Hepatocyte (in vitro differentiated cells): ENCODE data around the gene RAP2B. TPM values are rescaled to one million over a fixed set of nuclear protein-coding genes. Genes with fewer than 3 reads are reported as not detected.
A peak's percentile ranks its signal among the peaks of the same experiment; 100 is the strongest.

Source experiments
- DNase-seq: peaks from one replicate; pipeline ENCODE4 v3.0.0-alpha.2; 2016; ENCODE audit warnings: low spot score
- H2AFZ ChIP-seq: fragments of 200-600 bp; sonication (generic); 2 replicates; pipeline ENCODE4 v1.6.0; 2016; ENCODE audit warnings: antibody characterized with exemption, mild to moderate bottlenecking
- H3K27ac ChIP-seq: fragments of 200-600 bp; sonication (generic); 2 replicates; pipeline ENCODE4 v1.5.1; 2016; ENCODE audit warnings: mild to moderate bottlenecking
- H3K27me3 ChIP-seq: fragments of 200-600 bp; sonication (generic); 2 replicates; pipeline ENCODE4 v1.6.1; 2016
- H3K36me3 ChIP-seq: fragments of 200-600 bp; sonication (generic); replicated peaks from 2 replicates; pipeline ENCODE4 v1.5.1; 2016; ENCODE audit warnings: low read depth; ENCODE audit not compliant: insufficient read depth
- H3K4me1 ChIP-seq: fragments of 200-600 bp; sonication (generic); 2 replicates; pipeline ENCODE4 v1.5.1; 2016; ENCODE audit warnings: mild to moderate bottlenecking, moderate library complexity; ENCODE audit not compliant: insufficient read depth
- H3K4me2 ChIP-seq: fragments of 200-600 bp; sonication (generic); 2 replicates; pipeline ENCODE4 v1.6.0; 2016
- H3K4me3 ChIP-seq: fragments of 200-600 bp; sonication (generic); 2 replicates; pipeline ENCODE4 v1.5.1; 2016; ENCODE audit warnings: mild to moderate bottlenecking
- H3K79me2 ChIP-seq: fragments of 200-600 bp; sonication (generic); 2 replicates; pipeline ENCODE4 v1.6.0; 2017; ENCODE audit warnings: mild to moderate bottlenecking
- H3K9me2 ChIP-seq: fragments of 200-600 bp; sonication (generic); replicated peaks from 2 replicates; pipeline ENCODE4 v1.6.0; 2017; ENCODE audit warnings: mild to moderate bottlenecking; ENCODE audit not compliant: insufficient read depth
- H3K9me3 ChIP-seq: fragments of 200-600 bp; sonication (generic); 2 replicates; pipeline ENCODE4 v1.5.1; 2016; ENCODE audit warnings: low read depth, mild to moderate bottlenecking
- H4K20me1 ChIP-seq: fragments of 200-600 bp; sonication (generic); 2 replicates; pipeline ENCODE4 v1.6.0; 2016; ENCODE audit warnings: mild to moderate bottlenecking; ENCODE audit not compliant: insufficient read depth, poor library complexity, severe bottlenecking
- EZH2 ChIP-seq: fragments of 200-600 bp; sonication (generic); IDR thresholded peaks from 2 replicates; pipeline ENCODE4 v1.6.1; 2016; ENCODE audit warnings: antibody characterized with exemption, mild to moderate bottlenecking, borderline replicate concordance
- EZH2phosphoT487 ChIP-seq: fragments of 200-600 bp; sonication (generic); IDR thresholded peaks from one replicate; pipeline ENCODE4 v1.6.1; 2018; ENCODE audit warnings: antibody characterized with exemption, mild to moderate bottlenecking, low read depth, moderate library complexity; ENCODE audit not compliant: unreplicated experiment, severe bottlenecking
- WGBS: methylation state at CpG from one replicate; pipeline ENCODE4 v1.1.6; 2016; ENCODE audit warnings: low lambda C conversion rate; ENCODE audit errors: missing lambda C conversion rate; 5-methylcytosine and 5-hydroxymethylcytosine counted together
- polyA plus RNA-seq: library from polyadenylated mRNA; unstranded; fragments of >200 nt; fragmentation: Nextera tagmentation; extraction: Ambion mirVana; gene quantifications from 2 replicates; pipeline ENCODE4 v1.2.1, GENCODE V29; 2016
- total RNA-seq: library from RNA; depleted of rRNA; stranded (reverse); fragments of >200 nt; gene quantifications from 2 replicates; pipeline ENCODE4 v1.2.3, GENCODE V29; 2014
- TF ChIP-seq, protein P1 (sequence below): fragments of 200-600 bp; sonication (generic); IDR thresholded peaks from 2 replicates; pipeline ENCODE4 v1.5.1; 2016; ENCODE audit warnings: antibody characterized with exemption, mild to moderate bottlenecking; ENCODE audit not compliant: poor library complexity

The RAP2B gene
- total and polyA plus RNA-seq, 2 experiments from 2014 or later = 11.5 to 20.0 TPM

GRCh38 chr3:153161138-153161713 lies 800 bp upstream of the RAP2B start:
- Histone ChIP-seq H2AFZ (peak overlapping the region; percentile 64), H4K20me1 (peaks cover 29% of the 10 kb centered on the region), H3K4me1 (peaks cover 34% of the 10 kb centered on the region), H3K79me2 (peaks cover 40% of the 10 kb centered on the region), H3K9me3 (no peaks in the 10 kb centered on the region), H3K9me2 (no peaks in the 10 kb centered on the region), H3K27ac (peak overlapping the region; percentile 95), H3K36me3 (no peaks in the 10 kb centered on the region), H3K4me2 (peak overlapping the region; percentile 83), H3K4me3 (peak overlapping the region; percentile 44), H3K27me3 (no peaks in the 10 kb centered on the region)
- TF ChIP-seq EZH2 = no peak
- TF ChIP-seq EZH2phosphoT487 = no peak
- TF ChIP-seq, protein P1, sequence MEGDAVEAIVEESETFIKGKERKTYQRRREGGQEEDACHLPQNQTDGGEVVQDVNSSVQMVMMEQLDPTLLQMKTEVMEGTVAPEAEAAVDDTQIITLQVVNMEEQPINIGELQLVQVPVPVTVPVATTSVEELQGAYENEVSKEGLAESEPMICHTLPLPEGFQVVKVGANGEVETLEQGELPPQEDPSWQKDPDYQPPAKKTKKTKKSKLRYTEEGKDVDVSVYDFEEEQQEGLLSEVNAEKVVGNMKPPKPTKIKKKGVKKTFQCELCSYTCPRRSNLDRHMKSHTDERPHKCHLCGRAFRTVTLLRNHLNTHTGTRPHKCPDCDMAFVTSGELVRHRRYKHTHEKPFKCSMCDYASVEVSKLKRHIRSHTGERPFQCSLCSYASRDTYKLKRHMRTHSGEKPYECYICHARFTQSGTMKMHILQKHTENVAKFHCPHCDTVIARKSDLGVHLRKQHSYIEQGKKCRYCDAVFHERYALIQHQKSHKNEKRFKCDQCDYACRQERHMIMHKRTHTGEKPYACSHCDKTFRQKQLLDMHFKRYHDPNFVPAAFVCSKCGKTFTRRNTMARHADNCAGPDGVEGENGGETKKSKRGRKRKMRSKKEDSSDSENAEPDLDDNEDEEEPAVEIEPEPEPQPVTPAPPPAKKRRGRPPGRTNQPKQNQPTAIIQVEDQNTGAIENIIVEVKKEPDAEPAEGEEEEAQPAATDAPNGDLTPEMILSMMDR = no peak
- peak; percentile 97 for DNase-seq
- WGBS = 1% methylated on average over 27 of the region's 27 CpGs

DNA sequence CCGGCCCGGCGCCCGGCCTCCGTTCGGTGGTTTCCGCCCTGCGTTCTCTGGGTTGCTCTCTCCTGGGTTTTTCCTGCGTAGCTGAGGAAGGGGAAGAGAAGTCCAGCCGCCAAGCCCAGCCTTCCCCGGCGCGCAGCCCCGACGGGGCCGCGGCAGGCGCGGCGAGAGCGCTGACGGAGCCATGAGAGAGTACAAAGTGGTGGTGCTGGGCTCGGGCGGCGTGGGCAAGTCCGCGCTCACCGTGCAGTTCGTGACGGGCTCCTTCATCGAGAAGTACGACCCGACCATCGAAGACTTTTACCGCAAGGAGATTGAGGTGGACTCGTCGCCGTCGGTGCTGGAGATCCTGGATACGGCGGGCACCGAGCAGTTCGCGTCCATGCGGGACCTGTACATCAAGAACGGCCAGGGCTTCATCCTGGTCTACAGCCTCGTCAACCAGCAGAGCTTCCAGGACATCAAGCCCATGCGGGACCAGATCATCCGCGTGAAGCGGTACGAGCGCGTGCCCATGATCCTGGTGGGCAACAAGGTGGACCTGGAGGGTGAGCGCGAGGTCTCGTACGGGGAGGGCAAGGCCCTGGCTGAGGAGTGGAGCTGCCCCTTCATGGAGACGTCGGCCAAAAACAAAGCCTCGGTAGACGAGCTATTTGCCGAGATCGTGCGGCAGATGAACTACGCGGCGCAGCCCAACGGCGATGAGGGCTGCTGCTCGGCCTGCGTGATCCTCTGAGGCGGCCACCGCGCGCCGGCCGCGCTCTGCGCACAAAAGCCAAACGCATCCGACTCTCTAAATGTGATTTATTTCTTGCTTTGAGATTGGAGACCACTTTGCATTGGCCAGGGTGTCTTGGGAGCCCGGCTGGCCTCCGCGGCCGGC lies 727 bp downstream of the RAP2B start:
- peak overlapping the region; percentile 83 for H3K4me2 ChIP-seq
- peak overlapping the region; percentile 61 for H3K4me3 ChIP-seq
- peak overlapping the region; percentile 60 for H2AFZ ChIP-seq
- H3K9me2 ChIP-seq = no peaks in the 10 kb centered on the region
- peak overlapping the region; percentile 93 for H3K27ac ChIP-seq
- peak; percentile 53 for DNase-seq
- no peaks in the 10 kb centered on the region for H3K36me3 ChIP-seq
- H3K79me2 ChIP-seq = peaks cover 53% of the 10 kb centered on the region
- under 1% methylated on average over 86 of the region's 86 CpGs for WGBS
- H3K27me3 ChIP-seq = no peaks in the 10 kb centered on the region
- peaks cover 29% of the 10 kb centered on the region for H4K20me1 ChIP-seq
- peaks cover 38% of the 10 kb centered on the region for H3K4me1 ChIP-seq
- H3K9me3 ChIP-seq = no peaks in the 10 kb centered on the region
- TF ChIP-seq EZH2 = no peak
- TF ChIP-seq, protein P1 = no peak
- no peak for TF ChIP-seq EZH2phosphoT487

DNA sequence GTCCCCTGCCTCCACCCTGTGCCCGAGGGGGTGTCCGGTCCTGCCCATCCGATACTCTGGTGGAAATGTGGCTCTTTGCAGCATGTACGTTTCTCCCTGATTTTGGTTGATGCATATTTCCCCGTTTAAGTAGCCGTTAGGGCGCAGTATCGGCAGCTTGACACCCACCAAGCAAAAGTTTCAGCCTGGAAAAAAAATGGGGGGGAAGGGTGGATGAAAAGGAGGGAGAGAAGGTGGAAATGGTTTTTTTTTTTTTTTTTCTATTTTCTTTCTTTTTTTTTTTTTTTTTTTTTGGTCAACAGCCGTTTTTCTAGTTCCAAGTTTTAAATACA lies 1.3 kb downstream of the RAP2B start:
- Histone ChIP-seq H3K4me3 (peak overlapping the region; percentile 61), H3K27me3 (no peaks in the 10 kb centered on the region), H2AFZ (peak overlapping the region; percentile 60), H3K4me2 (peak overlapping the region; percentile 83), H3K9me2 (no peaks in the 10 kb centered on the region), H3K4me1 (peaks cover 38% of the 10 kb centered on the region), H3K36me3 (no peaks in the 10 kb centered on the region), H3K79me2 (peaks cover 59% of the 10 kb centered on the region), H4K20me1 (peaks cover 29% of the 10 kb centered on the region), H3K9me3 (no peaks in the 10 kb centered on the region), H3K27ac (peak overlapping the region; percentile 93)
- DNase-seq = no peak
- under 1% methylated on average over 9 of the region's 9 CpGs for WGBS
- TF ChIP-seq EZH2phosphoT487 = no peak
- TF ChIP-seq, protein P1 = no peak
- no peak for TF ChIP-seq EZH2
